ENCODE measurements around the gene TMEM248.
"Not testable (repeated sequence)": the region's sequence is repeated elsewhere in the genome, so short reads cannot be mapped to it uniquely, and the experiment has no call there.

- not testable (repeated sequence) for TF ChIP-seq CTCF, POLR2A (IDR thresholded peaks at IDR 0.05)
Measured at GRCh38 chr7:66979013-66979412, 58.0 kb downstream of the TMEM248 start.
